Trophoblast cell (in vitro differentiated cells and primary cell): Measurements from ENCODE around the gene RAB11FIP4.
A peak's percentile ranks its signal among the peaks of the same experiment; 100 is the strongest.

Experiments used
- DNase-seq, 2 donors: peaks; one replicate each; pipeline ENCODE4 v3.0.0-alpha.2; 2016
- H2AFZ ChIP-seq: 2 replicates; pipeline ENCODE4 v1.6.1; 2013; ENCODE audit warnings: low read length, moderate library complexity, mild to moderate bottlenecking; ENCODE audit not compliant: insufficient read depth, poor library complexity
- H2AK5ac ChIP-seq: 2 replicates; pipeline ENCODE4 v1.6.1; 2013; ENCODE audit warnings: mild to moderate bottlenecking, low read length
- H2BK120ac ChIP-seq: 2 replicates; pipeline ENCODE4 v1.6.1; 2013; ENCODE audit warnings: low read length, mild to moderate bottlenecking, moderate library complexity; ENCODE audit not compliant: insufficient read depth, poor library complexity
- H2BK12ac ChIP-seq: 2 replicates; pipeline ENCODE4 v1.6.1; 2013; ENCODE audit warnings: mild to moderate bottlenecking, low read length, moderate library complexity
- H2BK5ac ChIP-seq: 2 replicates; pipeline ENCODE4 v1.6.1; 2013; ENCODE audit warnings: low read length, low read depth, moderate library complexity, mild to moderate bottlenecking; ENCODE audit not compliant: poor library complexity
- H3K14ac ChIP-seq: 2 replicates; pipeline ENCODE4 v1.6.1; 2013; ENCODE audit warnings: mild to moderate bottlenecking, low read length
- H3K18ac ChIP-seq: 2 replicates; pipeline ENCODE4 v1.6.1; 2013; ENCODE audit warnings: mild to moderate bottlenecking, low read length
- H3K23ac ChIP-seq: 2 replicates; pipeline ENCODE4 v1.6.1; 2013; ENCODE audit warnings: low read length
- H3K27ac ChIP-seq: 2 replicates; pipeline ENCODE4 v1.5.1; 2013; ENCODE audit warnings: low read depth, mild to moderate bottlenecking, inconsistent platforms, low read length, moderate library complexity
- H3K27me3 ChIP-seq: 2 replicates; pipeline ENCODE4 v1.6.1; 2013; ENCODE audit warnings: inconsistent platforms, mild to moderate bottlenecking, low read length, moderate library complexity; ENCODE audit not compliant: insufficient read depth
- H3K36me3 ChIP-seq, 2 experiments: 1 replicate in 1 of 2; 2 replicates in 1 of 2; pipeline ENCODE4 v1.6.1; 2013; ENCODE audit warnings: low read length in 2 of 2, mild to moderate bottlenecking in 2 of 2, moderate library complexity in 1 of 2; ENCODE audit not compliant: insufficient read depth in 2 of 2, control insufficient read depth in 1 of 2
- H3K4ac ChIP-seq: 2 replicates; pipeline ENCODE4 v1.6.1; 2013; ENCODE audit warnings: low read depth, mild to moderate bottlenecking, low read length, moderate library complexity
- H3K4me1 ChIP-seq, 2 experiments: 1 replicate in 1 of 2; 2 replicates in 1 of 2; pipeline ENCODE4 v1.6.1; 2013; ENCODE audit warnings: low read length in 2 of 2, mild to moderate bottlenecking in 2 of 2, moderate library complexity in 1 of 2; ENCODE audit not compliant: insufficient read depth in 2 of 2, control insufficient read depth in 1 of 2
- H3K4me2 ChIP-seq: 2 replicates; pipeline ENCODE4 v1.6.1; 2013; ENCODE audit warnings: inconsistent platforms, mild to moderate bottlenecking, low read length, moderate library complexity
- H3K4me3 ChIP-seq: 2 replicates; pipeline ENCODE4 v1.5.1; 2013; ENCODE audit warnings: mild to moderate bottlenecking, low read depth, low read length, inconsistent platforms
- H3K79me1 ChIP-seq: one replicate; pipeline ENCODE4 v1.6.1; 2013; ENCODE audit warnings: low read length
- H3K79me2 ChIP-seq: 2 replicates; pipeline ENCODE4 v1.6.1; 2013; ENCODE audit warnings: low read length, mild to moderate bottlenecking; ENCODE audit not compliant: control insufficient read depth, insufficient read depth, poor library complexity
- H3K9ac ChIP-seq: 2 replicates; pipeline ENCODE4 v1.6.1; 2013; ENCODE audit warnings: mild to moderate bottlenecking, low read length
- H3K9me3 ChIP-seq: 2 replicates; pipeline ENCODE4 v1.6.1; 2013; ENCODE audit warnings: low read depth, mild to moderate bottlenecking, control low read depth, inconsistent platforms, low read length; ENCODE audit not compliant: insufficient read depth
- H4K12ac ChIP-seq: 2 replicates; pipeline ENCODE4 v1.6.1; 2013; ENCODE audit warnings: low read depth, mild to moderate bottlenecking, low read length, moderate library complexity
- H4K8ac ChIP-seq: 2 replicates; pipeline ENCODE4 v1.6.1; 2013; ENCODE audit warnings: low read depth, mild to moderate bottlenecking, low read length, moderate library complexity
- H4K91ac ChIP-seq: one replicate; pipeline ENCODE4 v1.6.1; 2013; ENCODE audit warnings: low read depth, mild to moderate bottlenecking, low read length, moderate library complexity
- WGBS: extraction: QIAGEN DNeasy Blood & Tissue Kit; methylation state at CpG from one replicate; pipeline ENCODE4 v1.1.7; 2013; ENCODE audit warnings: missing lambda C conversion rate; ENCODE audit not compliant: insufficient read length, insufficient coverage; ENCODE audit errors: extremely low coverage; 5-methylcytosine and 5-hydroxymethylcytosine counted together

Gene RAB11FIP4

DNA sequence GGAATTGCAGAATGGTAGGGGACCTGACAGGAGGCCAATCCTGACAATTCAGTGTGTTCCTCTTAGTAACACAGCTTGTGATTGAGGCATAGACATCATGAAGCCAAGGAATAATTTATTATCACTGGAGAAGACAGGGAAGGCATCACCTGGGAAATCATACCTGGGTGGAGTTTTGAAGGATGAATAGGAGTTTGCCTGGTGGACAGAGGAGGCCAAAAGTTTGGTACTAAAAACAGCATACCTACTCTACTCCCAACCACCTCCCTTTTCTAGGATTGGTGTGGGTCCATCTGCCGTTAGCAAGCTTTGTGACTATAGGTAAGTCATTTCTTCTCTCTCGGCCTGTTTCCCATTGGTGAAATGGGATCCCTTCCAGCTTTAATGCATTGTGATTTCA, 88.0 kb downstream of the RAB11FIP4 start:
- H3K27me3 ChIP-seq, result no peaks in the 10 kb centered on the region
- peaks cover 0 to 6% of the 10 kb centered on the region in 2 experiments for H3K4me1 ChIP-seq
- no peak for DNase-seq
- H2BK120ac ChIP-seq, result no peak overlapping the region
- no peak overlapping the region for H2BK12ac ChIP-seq
- no peak overlapping the region for H3K4ac ChIP-seq
- no peak overlapping the region for H2AK5ac ChIP-seq
- no peak overlapping the region for H3K27ac ChIP-seq
- H3K79me2 ChIP-seq, result no peaks in the 10 kb centered on the region
- no CpG with 5 or more reads among the region's 2 CpGs for WGBS
- H2BK5ac ChIP-seq, result no peak overlapping the region
- no peak overlapping the region for H3K4me2 ChIP-seq
- H3K14ac ChIP-seq, result no peak overlapping the region
- H3K9ac ChIP-seq, result no peak overlapping the region
- H2AFZ ChIP-seq, result no peak overlapping the region
- H4K12ac ChIP-seq, result no peak overlapping the region
- H3K18ac ChIP-seq, result no peak overlapping the region
- no peak overlapping the region for H3K4me3 ChIP-seq
- H3K36me3 ChIP-seq, result no peaks in the 10 kb centered on the region
- H3K9me3 ChIP-seq, result no peaks in the 10 kb centered on the region
- H3K23ac ChIP-seq, result no peak overlapping the region
- H4K91ac ChIP-seq, result no peak overlapping the region
- H3K79me1 ChIP-seq, result no peaks in the 10 kb centered on the region
- no peak overlapping the region for H4K8ac ChIP-seq

DNA sequence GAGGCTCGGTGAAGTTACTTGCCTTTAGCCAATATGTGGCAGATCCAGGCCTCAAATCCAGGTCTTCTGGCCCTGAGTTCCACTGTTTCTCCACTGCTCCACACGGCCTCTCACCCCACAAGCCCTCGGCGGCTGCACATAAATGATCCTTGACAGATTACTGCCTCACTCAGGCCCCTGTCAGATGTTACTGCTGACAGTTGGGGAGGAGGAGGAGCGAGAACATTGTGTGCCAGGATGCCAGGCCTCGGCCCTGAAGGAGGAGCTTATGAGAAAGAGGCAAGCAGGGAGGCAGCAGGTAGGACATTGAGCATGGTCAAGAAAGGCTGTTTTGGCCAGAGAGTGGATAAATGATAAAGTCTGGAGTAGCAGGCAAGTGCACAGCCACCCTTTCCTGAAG, 88.6 kb downstream of the RAB11FIP4 start:
- Histone ChIP-seq H3K4me1 (peaks cover 0 to 6% of the 10 kb centered on the region in 2 experiments), H2AFZ (no peak overlapping the region), H2BK5ac (no peak overlapping the region), H3K18ac (no peak overlapping the region), H2BK120ac (no peak overlapping the region), H3K79me1 (no peaks in the 10 kb centered on the region), H3K9me3 (no peaks in the 10 kb centered on the region), H3K27ac (no peak overlapping the region), H3K79me2 (no peaks in the 10 kb centered on the region), H3K4ac (no peak overlapping the region), H3K4me2 (no peak overlapping the region), H4K12ac (no peak overlapping the region), H3K27me3 (no peaks in the 10 kb centered on the region), H4K8ac (no peak overlapping the region), H2AK5ac (no peak overlapping the region), H2BK12ac (no peak overlapping the region), H3K9ac (no peak overlapping the region), H3K36me3 (no peaks in the 10 kb centered on the region), H3K4me3 (no peak overlapping the region), H3K14ac (no peak overlapping the region), H3K23ac (no peak overlapping the region), H4K91ac (no peak overlapping the region)
- WGBS, result no CpG with 5 or more reads among the region's 6 CpGs
- DNase-seq, result no peak

DNA sequence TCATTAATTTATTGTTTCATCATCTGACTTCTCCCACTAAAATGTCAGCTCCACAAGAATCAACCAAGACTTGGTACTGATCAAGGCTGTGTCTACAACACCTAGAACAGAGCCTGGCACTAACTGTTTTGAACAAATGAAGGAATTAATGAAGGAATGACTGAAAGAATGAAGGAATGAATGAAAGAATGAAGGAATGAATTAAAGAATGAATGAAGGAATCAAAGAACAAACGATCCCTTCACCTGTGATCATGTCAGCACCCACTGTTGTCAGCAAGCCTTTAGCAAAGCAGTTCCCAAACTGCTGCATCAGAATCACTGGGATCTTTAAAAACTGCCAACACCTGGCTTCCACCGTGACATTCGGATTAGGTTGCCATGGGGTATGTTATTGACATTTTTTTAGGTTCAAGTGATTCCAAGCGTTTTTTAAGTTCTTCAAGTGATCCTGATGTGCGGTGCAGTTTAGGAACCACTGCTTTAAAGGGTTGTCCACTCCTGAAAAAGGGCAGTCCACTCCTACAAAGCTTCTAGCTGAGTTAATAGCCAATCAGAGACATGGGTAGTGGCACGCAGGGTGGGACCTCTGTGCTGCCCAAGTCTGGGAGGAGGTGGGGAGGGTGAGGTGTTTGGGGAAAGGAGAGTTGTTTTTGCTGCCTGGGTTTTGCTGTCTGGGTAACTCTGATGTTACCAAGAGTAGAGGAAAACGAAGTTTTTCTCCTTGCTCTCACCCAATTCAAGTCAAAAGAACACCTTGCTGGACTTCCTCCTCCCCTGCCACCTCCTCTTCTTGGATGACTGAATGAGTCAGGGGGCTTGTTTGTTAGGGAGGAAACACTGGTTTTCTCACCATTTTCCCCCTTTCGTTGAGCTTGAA, 89.7 kb downstream of the RAB11FIP4 start:
- no CpG with 5 or more reads among the region's 8 CpGs for WGBS
- peak in 1 of 2 donors; percentile 49 for DNase-seq
- no peak overlapping the region for H3K23ac ChIP-seq

DNA sequence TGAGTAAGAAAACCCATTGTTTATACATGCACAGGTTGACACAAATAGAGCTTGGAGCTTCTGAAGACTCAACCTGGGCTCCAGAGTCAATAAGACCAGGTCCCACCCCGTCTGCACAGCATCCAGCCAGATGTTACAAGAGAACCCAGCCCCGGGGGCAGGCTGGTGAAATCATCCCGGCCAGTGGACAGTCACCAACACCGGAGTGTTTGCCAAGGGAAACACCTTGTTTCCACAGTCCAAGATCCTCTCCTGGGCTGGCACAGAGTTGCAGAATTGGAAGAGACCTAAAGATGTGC, 90.3 kb downstream of the RAB11FIP4 start:
- no peak overlapping the region for H4K12ac ChIP-seq
- WGBS, result no CpG with 5 or more reads among the region's 4 CpGs
- no peak overlapping the region for H3K9ac ChIP-seq
- H3K23ac ChIP-seq, result no peak overlapping the region
- no peak overlapping the region for H3K18ac ChIP-seq
- no peak overlapping the region for H2BK5ac ChIP-seq
- H3K9me3 ChIP-seq, result no peaks in the 10 kb centered on the region
- H2BK120ac ChIP-seq, result no peak overlapping the region
- no peak overlapping the region for H3K4me2 ChIP-seq
- no peaks in the 10 kb centered on the region for H3K36me3 ChIP-seq
- H2AFZ ChIP-seq, result no peak overlapping the region
- H3K4ac ChIP-seq, result no peak overlapping the region
- DNase-seq, result peak in 1 of 2 donors; percentile 15
- no peak overlapping the region for H3K4me3 ChIP-seq
- H3K14ac ChIP-seq, result no peak overlapping the region
- H3K4me1 ChIP-seq, result peaks cover 0 to 7% of the 10 kb centered on the region in 2 experiments
- H3K79me1 ChIP-seq, result peaks cover 2% of the 10 kb centered on the region
- H3K79me2 ChIP-seq, result no peaks in the 10 kb centered on the region
- no peak overlapping the region for H4K8ac ChIP-seq
- H2BK12ac ChIP-seq, result no peak overlapping the region
- no peak overlapping the region for H4K91ac ChIP-seq
- no peak overlapping the region for H2AK5ac ChIP-seq
- no peak overlapping the region for H3K27ac ChIP-seq
- no peaks in the 10 kb centered on the region for H3K27me3 ChIP-seq

More for the DNA sequence above, 89.7 kb downstream of the RAB11FIP4 start:
- no peak overlapping the region for H4K91ac ChIP-seq
- H3K4ac ChIP-seq, result no peak overlapping the region
- H2AK5ac ChIP-seq, result no peak overlapping the region
- no peak overlapping the region for H2BK5ac ChIP-seq
- no peak overlapping the region for H2BK120ac ChIP-seq
- H2BK12ac ChIP-seq, result no peak overlapping the region
- no peak overlapping the region for H4K8ac ChIP-seq
- no peaks in the 10 kb centered on the region for H3K27me3 ChIP-seq
- H3K4me2 ChIP-seq, result no peak overlapping the region
- H3K9me3 ChIP-seq, result no peaks in the 10 kb centered on the region
- H3K14ac ChIP-seq, result no peak overlapping the region
- H3K9ac ChIP-seq, result no peak overlapping the region
- H3K4me1 ChIP-seq, result peaks cover 0 to 6% of the 10 kb centered on the region in 2 experiments
- no peak overlapping the region for H3K18ac ChIP-seq
- H2AFZ ChIP-seq, result no peak overlapping the region
- H3K79me1 ChIP-seq, result no peaks in the 10 kb centered on the region
- no peak overlapping the region for H3K4me3 ChIP-seq
- H3K36me3 ChIP-seq, result no peaks in the 10 kb centered on the region
- no peaks in the 10 kb centered on the region for H3K79me2 ChIP-seq
- H3K27ac ChIP-seq, result no peak overlapping the region
- H4K12ac ChIP-seq, result no peak overlapping the region
